SK-N-MC (cell line): ENCODE measurements around the gene PARD3.

Experiments
- EZH2 ChIP-seq: fragments of 200-600 bp; sonication (generic); IDR thresholded peaks from one replicate; pipeline ENCODE4 v1.6.1; 2017; ENCODE audit warnings: antibody characterized with exemption
- FOXP2 ChIP-seq: optimal IDR thresholded peaks from 2 replicates; pipeline ENCODE3; 2011; ENCODE audit warnings: mild to moderate bottlenecking, moderate library complexity; ENCODE audit not compliant: insufficient read depth; ENCODE audit errors: extremely low read length, control extremely low read depth
- POLR2AphosphoS5 ChIP-seq: IDR thresholded peaks from 2 replicates; pipeline ENCODE4 v1.6.1; 2012; ENCODE audit warnings: mild to moderate bottlenecking, low read depth, low read length, borderline replicate concordance

DNA sequence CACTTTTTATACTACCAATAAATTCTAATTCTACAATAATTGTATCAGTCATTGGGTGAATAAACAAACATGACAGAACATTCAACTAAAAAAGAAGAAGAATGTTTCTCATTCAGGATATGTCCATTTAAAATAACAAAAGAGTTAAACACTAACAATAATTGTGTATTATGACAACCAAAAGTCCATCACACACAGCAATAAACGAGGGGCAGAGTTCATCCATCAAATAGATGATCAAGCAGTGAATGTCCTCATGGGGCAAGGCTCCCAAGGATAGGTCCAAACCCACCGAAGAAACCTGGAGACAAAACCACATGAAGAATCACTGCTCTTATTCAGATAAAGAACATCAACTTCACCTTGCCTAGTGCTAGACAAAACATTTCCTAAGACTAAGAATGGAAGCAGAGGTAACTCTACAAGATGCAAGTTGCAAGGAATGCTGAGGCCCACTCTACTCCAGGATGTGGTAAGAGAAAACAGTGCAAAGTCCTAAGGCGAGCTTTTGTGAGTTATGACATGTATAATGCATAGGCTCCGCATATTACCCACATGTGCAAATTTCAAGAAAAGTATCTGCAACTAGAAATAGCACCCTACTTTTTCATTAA is 115.1 kb downstream of the PARD3 start:
- no peak for TF ChIP-seq EZH2
- no peak for TF ChIP-seq FOXP2
- no peak for TF ChIP-seq POLR2AphosphoS5
